ENCODE measurements around the gene PIPOX. TPM values are rescaled to one million over a fixed set of nuclear protein-coding genes. Genes with fewer than 3 reads are reported as not detected.

PIPOX gene
- 0.05 and 0.40 TPM in 2 replicates for total RNA-seq

GRCh38 chr17:29042679-29043538 is at the start of gene PIPOX:
TSS of gene PIPOX (plus strand) at chr17:29043141. CDS start at chr17:29043226, 85 bp downstream.

DNA sequence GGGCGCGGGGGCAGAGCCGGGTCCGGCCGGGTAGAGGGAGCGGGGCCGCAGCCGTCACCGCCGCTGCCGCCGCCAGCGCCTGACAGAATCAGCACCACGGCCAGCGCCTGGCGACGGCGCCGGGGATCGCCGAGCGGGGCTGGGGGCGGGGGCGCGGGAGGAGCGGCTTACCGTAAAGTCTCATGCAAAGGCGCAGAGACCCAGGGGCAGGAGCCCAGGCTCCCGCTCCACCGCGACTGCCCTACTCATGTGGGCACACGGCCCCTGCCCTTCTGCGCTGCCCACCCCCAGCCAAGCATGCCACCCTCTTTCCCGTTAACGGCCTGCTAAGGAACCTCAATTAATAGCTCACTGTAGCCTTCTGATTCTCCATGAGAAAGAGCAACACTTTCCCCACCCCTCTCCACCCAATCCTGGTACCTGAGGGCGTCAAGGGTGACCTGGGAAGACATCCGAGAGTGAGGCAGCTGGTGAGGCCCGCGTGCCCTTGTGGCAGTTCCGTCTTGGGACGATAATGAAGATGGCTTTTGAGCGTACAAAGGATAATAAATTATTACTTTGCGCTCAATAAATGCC is 36.9 kb upstream of the PIPOX start, which contains the start of gene SEZ6:
SEZ6 (minus strand) TSS at position 98 of the 576 bp plus-strand sequence. CDS start 164 bp downstream, outside the sequence.

Other genes starting within 250 kb of the PIPOX start
- gene FAM222B, start 200.4 kb upstream of the PIPOX start, total RNA-seq, result 12.7 and 16.0 TPM in 2 replicates
- gene ERAL1, start 188.1 kb upstream of the PIPOX start, total RNA-seq, result 80.0 and 89.4 TPM in 2 replicates
- 108 and 119 TPM in 2 replicates for gene FLOT2, start 145.4 kb upstream of the PIPOX start, total RNA-seq
- 4.8 and 4.9 TPM in 2 replicates for gene DHRS13, start 140.1 kb upstream of the PIPOX start, total RNA-seq
- 15.9 and 23.8 TPM in 2 replicates for gene PHF12, start 91.6 kb upstream of the PIPOX start, total RNA-seq
- not detected in 2 replicates for gene SEZ6, start 37.1 kb upstream of the PIPOX start, total RNA-seq
- gene MYO18A, start 137.3 kb downstream of the PIPOX start, total RNA-seq, result 9.9 and 14.2 TPM in 2 replicates
- gene CRYBA1, start 203.7 kb downstream of the PIPOX start, total RNA-seq, result not detected in 2 replicates